Measurements from ENCODE around the gene ECI1.

DNA sequence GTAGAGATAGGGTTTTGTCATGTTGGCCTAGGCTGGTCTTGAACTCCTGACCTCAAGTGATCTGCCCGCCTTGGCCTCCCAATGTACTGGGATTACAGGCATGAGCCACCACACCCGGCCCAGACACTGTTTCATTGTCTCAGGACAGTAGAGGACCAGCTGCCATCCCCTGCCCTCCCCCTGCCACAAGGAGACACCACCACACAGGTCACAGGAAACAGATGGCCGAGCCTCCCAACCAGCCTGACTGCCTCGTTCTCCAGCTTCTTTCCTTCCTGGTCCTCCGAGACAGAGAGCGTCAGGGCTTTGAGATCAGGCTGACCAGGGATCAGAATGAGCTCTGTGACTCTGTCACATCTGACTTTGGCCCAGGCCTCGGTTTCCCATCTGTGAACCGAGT lies 37.3 kb upstream of the ECI1 start:
- TF ChIP-seq, protein P1, sequence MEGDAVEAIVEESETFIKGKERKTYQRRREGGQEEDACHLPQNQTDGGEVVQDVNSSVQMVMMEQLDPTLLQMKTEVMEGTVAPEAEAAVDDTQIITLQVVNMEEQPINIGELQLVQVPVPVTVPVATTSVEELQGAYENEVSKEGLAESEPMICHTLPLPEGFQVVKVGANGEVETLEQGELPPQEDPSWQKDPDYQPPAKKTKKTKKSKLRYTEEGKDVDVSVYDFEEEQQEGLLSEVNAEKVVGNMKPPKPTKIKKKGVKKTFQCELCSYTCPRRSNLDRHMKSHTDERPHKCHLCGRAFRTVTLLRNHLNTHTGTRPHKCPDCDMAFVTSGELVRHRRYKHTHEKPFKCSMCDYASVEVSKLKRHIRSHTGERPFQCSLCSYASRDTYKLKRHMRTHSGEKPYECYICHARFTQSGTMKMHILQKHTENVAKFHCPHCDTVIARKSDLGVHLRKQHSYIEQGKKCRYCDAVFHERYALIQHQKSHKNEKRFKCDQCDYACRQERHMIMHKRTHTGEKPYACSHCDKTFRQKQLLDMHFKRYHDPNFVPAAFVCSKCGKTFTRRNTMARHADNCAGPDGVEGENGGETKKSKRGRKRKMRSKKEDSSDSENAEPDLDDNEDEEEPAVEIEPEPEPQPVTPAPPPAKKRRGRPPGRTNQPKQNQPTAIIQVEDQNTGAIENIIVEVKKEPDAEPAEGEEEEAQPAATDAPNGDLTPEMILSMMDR (conservative IDR thresholded peaks at IDR 0.05; ENCODE audit: low read depth in 2 of 2), result no peak
- TF ChIP-seq, protein P2, sequence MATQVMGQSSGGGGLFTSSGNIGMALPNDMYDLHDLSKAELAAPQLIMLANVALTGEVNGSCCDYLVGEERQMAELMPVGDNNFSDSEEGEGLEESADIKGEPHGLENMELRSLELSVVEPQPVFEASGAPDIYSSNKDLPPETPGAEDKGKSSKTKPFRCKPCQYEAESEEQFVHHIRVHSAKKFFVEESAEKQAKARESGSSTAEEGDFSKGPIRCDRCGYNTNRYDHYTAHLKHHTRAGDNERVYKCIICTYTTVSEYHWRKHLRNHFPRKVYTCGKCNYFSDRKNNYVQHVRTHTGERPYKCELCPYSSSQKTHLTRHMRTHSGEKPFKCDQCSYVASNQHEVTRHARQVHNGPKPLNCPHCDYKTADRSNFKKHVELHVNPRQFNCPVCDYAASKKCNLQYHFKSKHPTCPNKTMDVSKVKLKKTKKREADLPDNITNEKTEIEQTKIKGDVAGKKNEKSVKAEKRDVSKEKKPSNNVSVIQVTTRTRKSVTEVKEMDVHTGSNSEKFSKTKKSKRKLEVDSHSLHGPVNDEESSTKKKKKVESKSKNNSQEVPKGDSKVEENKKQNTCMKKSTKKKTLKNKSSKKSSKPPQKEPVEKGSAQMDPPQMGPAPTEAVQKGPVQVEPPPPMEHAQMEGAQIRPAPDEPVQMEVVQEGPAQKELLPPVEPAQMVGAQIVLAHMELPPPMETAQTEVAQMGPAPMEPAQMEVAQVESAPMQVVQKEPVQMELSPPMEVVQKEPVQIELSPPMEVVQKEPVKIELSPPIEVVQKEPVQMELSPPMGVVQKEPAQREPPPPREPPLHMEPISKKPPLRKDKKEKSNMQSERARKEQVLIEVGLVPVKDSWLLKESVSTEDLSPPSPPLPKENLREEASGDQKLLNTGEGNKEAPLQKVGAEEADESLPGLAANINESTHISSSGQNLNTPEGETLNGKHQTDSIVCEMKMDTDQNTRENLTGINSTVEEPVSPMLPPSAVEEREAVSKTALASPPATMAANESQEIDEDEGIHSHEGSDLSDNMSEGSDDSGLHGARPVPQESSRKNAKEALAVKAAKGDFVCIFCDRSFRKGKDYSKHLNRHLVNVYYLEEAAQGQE (IDR thresholded peaks at IDR 0.05; ENCODE audit: unreplicated experiment), result no peak
- TF ChIP-seq ZNF114 (CRISPR knock-in tag; IDR thresholded peaks at IDR 0.05) (no peak), EZH2 (IDR thresholded peaks at IDR 0.05; ENCODE audit: low read depth, unreplicated experiment) (no peak), POLR2AphosphoS5 (IDR thresholded peaks at IDR 0.05; ENCODE audit: low read depth) (no peak), ZNF331 (CRISPR knock-in tag; IDR thresholded peaks at IDR 0.05; ENCODE audit: low read depth) (no peak), EZH2phosphoT487 (IDR thresholded peaks at IDR 0.05; ENCODE audit: unreplicated experiment) (no peak), JUNB (IDR thresholded peaks at IDR 0.05; ENCODE audit: unreplicated experiment) (no peak), CREB1 (CRISPR knock-in tag; IDR thresholded peaks at IDR 0.05; ENCODE audit: low read depth) (no peak), NANOG (IDR thresholded peaks at IDR 0.05; ENCODE audit: borderline replicate concordance) (no peak), STAT1 (IDR thresholded peaks at IDR 0.05; ENCODE audit: unreplicated experiment) (no peak)
- TF ChIP-seq, protein P3, sequence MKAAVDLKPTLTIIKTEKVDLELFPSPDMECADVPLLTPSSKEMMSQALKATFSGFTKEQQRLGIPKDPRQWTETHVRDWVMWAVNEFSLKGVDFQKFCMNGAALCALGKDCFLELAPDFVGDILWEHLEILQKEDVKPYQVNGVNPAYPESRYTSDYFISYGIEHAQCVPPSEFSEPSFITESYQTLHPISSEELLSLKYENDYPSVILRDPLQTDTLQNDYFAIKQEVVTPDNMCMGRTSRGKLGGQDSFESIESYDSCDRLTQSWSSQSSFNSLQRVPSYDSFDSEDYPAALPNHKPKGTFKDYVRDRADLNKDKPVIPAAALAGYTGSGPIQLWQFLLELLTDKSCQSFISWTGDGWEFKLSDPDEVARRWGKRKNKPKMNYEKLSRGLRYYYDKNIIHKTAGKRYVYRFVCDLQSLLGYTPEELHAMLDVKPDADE (IDR thresholded peaks at IDR 0.05), result no peak
- TF ChIP-seq, protein P4, sequence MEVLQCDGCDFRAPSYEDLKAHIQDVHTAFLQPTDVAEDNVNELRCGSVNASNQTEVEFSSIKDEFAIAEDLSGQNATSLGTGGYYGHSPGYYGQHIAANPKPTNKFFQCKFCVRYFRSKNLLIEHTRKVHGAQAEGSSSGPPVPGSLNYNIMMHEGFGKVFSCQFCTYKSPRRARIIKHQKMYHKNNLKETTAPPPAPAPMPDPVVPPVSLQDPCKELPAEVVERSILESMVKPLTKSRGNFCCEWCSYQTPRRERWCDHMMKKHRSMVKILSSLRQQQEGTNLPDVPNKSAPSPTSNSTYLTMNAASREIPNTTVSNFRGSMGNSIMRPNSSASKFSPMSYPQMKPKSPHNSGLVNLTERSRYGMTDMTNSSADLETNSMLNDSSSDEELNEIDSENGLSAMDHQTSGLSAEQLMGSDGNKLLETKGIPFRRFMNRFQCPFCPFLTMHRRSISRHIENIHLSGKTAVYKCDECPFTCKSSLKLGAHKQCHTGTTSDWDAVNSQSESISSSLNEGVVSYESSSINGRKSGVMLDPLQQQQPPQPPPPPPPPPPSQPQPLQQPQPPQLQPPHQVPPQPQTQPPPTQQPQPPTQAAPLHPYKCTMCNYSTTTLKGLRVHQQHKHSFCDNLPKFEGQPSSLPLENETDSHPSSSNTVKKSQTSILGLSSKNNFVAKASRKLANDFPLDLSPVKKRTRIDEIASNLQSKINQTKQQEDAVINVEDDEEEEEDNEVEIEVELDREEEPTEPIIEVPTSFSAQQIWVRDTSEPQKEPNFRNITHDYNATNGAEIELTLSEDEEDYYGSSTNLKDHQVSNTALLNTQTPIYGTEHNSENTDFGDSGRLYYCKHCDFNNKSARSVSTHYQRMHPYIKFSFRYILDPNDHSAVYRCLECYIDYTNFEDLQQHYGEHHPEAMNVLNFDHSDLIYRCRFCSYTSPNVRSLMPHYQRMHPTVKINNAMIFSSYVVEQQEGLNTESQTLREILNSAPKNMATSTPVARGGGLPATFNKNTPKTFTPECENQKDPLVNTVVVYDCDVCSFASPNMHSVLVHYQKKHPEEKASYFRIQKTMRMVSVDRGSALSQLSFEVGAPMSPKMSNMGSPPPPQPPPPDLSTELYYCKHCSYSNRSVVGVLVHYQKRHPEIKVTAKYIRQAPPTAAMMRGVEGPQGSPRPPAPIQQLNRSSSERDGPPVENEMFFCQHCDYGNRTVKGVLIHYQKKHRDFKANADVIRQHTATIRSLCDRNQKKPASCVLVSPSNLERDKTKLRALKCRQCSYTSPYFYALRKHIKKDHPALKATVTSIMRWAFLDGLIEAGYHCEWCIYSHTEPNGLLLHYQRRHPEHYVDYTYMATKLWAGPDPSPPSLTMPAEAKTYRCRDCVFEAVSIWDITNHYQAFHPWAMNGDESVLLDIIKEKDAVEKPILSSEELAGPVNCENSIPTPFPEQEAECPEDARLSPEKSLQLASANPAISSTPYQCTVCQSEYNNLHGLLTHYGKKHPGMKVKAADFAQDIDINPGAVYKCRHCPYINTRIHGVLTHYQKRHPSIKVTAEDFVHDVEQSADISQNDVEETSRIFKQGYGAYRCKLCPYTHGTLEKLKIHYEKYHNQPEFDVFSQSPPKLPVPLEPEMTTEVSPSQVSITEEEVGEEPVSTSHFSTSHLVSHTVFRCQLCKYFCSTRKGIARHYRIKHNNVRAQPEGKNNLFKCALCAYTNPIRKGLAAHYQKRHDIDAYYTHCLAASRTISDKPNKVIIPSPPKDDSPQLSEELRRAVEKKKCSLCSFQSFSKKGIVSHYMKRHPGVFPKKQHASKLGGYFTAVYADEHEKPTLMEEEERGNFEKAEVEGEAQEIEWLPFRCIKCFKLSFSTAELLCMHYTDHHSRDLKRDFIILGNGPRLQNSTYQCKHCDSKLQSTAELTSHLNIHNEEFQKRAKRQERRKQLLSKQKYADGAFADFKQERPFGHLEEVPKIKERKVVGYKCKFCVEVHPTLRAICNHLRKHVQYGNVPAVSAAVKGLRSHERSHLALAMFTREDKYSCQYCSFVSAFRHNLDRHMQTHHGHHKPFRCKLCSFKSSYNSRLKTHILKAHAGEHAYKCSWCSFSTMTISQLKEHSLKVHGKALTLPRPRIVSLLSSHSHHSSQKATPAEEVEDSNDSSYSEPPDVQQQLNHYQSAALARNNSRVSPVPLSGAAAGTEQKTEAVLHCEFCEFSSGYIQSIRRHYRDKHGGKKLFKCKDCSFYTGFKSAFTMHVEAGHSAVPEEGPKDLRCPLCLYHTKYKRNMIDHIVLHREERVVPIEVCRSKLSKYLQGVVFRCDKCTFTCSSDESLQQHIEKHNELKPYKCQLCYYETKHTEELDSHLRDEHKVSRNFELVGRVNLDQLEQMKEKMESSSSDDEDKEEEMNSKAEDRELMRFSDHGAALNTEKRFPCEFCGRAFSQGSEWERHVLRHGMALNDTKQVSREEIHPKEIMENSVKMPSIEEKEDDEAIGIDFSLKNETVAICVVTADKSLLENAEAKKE (CRISPR knock-in tag; IDR thresholded peaks at IDR 0.05), result no peak

All from GM23338 (cell line).